Neutrophil (primary cell): ENCODE data around the gene SLC12A4.
"Not testable (repeated sequence)": the region's sequence is repeated elsewhere in the genome, so short reads cannot be mapped to it uniquely, and the experiment has no call there.

Experiments used
- H3K27ac ChIP-seq: fragments of 200-600 bp; sonication (generic); 2 replicates; pipeline ENCODE4 v1.5.1; 2016; ENCODE audit warnings: mild to moderate bottlenecking, moderate library complexity
- H3K27me3 ChIP-seq: fragments of 200-600 bp; sonication (generic); 2 replicates; pipeline ENCODE4 v1.6.0; 2016; ENCODE audit warnings: mild to moderate bottlenecking
- H3K36me3 ChIP-seq: fragments of 200-600 bp; sonication (generic); 2 replicates; pipeline ENCODE4 v1.5.1; 2017
- H3K4me1 ChIP-seq, 2 experiments: fragments of 200-600 bp in 1 of 2; sonication (generic) in 1 of 2; 1 replicate in 1 of 2; 2 replicates in 1 of 2; pipeline versions ENCODE4 v1.5.1 to v1.6.1; 2013 to 2016; ENCODE audit warnings: low read depth in 1 of 2, low read length in 1 of 2, mild to moderate bottlenecking in 1 of 2, moderate library complexity in 1 of 2; ENCODE audit not compliant: control insufficient read depth in 1 of 2, insufficient read depth in 1 of 2
- H3K4me3 ChIP-seq, 2 experiments: fragments of 200-600 bp in 1 of 2; sonication (generic) in 1 of 2; 1 replicate in 1 of 2; 2 replicates in 1 of 2; pipeline ENCODE4 v1.5.1; 2013 to 2016; ENCODE audit warnings: low read depth in 1 of 2, low read length in 1 of 2, mild to moderate bottlenecking in 1 of 2, moderate library complexity in 1 of 2
- H3K9me3 ChIP-seq: fragments of 200-600 bp; sonication (generic); 2 replicates; pipeline ENCODE4 v1.5.1; 2016
- TF ChIP-seq, protein P1 (sequence below): fragments of 200-600 bp; sonication (generic); IDR thresholded peaks from 2 replicates; pipeline ENCODE4 v1.5.1; 2016; ENCODE audit warnings: antibody characterized with exemption

Gene SLC12A4

DNA sequence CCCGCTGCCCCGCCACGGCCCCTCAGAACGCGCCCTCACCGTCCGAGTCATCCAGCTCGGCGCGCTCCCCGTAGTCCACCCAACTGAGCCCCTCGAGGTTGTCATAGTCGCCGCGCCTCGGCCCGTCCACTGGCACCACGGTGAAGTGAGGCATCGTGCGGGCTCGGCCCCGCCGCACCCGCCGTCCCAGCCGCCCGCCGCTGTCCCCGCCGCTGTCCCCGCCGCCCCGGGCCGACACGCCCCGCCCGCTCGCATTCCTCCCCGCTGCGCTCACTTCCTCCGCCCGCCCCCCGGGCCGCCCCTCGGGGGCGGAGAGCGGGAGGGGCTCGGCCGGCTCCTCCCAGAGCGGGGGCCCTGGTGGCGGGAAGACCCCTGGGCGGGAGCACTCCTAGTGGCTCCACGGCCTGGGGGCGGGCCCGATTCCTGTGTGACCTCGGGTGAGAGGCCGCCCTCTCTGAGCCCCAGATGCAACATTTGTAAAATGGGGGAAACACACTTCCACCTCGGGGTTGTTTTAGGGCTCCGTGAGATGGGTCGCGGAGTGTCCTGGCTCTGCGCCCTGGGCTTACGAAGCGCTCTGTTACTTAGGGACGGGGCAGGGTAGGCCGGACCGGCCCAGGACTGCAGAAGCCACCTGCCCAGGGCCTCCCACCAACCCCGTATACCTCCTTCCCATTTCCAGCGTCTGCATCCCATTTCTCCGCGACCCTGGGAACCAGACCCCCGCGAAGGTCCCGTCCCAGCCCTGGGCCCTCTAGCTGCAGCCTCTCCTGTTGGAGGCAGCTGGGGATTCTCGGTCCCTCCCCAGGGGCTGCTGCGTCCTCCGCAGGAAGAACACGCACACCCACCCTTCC is at the start of gene SLC12A4:
Gene SLC12A4, minus strand, starts transcription at position 238 of the 854 bp plus-strand sequence. Its CDS starts 84 bp downstream, at position 154.
- TF ChIP-seq, protein P1, sequence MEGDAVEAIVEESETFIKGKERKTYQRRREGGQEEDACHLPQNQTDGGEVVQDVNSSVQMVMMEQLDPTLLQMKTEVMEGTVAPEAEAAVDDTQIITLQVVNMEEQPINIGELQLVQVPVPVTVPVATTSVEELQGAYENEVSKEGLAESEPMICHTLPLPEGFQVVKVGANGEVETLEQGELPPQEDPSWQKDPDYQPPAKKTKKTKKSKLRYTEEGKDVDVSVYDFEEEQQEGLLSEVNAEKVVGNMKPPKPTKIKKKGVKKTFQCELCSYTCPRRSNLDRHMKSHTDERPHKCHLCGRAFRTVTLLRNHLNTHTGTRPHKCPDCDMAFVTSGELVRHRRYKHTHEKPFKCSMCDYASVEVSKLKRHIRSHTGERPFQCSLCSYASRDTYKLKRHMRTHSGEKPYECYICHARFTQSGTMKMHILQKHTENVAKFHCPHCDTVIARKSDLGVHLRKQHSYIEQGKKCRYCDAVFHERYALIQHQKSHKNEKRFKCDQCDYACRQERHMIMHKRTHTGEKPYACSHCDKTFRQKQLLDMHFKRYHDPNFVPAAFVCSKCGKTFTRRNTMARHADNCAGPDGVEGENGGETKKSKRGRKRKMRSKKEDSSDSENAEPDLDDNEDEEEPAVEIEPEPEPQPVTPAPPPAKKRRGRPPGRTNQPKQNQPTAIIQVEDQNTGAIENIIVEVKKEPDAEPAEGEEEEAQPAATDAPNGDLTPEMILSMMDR = no peak
- Histone ChIP-seq H3K27me3 (peaks cover 37% of the 10 kb centered on the region), H3K4me1 (peaks cover 20% of the 10 kb centered on the region in 2 experiments), H3K27ac (peak within 1 kb of the TSS; percentile 60), H3K4me3 (peak within 1 kb of the TSS; percentile 74 to 92), H3K9me3 (no peaks in the 10 kb centered on the region), H3K36me3 (no peaks in the 10 kb centered on the region)

DNA sequence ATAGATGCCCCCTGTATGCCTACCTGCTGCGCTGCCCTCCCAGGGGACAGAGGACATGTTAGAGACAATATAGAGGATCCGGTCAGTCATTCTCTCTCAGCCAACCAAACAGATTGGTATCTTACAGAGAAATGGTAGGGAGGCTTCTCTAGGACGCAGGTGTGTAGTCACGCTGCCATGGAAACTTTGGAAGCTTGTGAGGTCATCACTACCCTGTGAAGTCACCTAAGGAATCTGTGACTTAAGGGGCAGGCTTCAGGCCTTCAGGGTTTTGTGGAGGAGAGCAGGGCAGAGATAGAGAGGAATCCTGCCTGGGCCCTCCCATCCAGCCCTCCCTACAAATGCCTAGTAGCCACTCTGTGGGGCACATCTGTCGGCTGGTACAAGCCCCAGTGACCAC is 47.2 kb upstream of the SLC12A4 start, which contains the start of gene DPEP2NB:
Gene DPEP2NB, minus strand, starts transcription at position 231 of the 400 bp plus-strand sequence. Its CDS starts 141 bp downstream, at position 90.
- TF ChIP-seq, protein P1 = no peak
- Histone ChIP-seq H3K27ac (peak within 1 kb of the TSS; percentile 100), H3K4me1 (peaks cover 35 to 43% of the 10 kb centered on the region in 2 experiments), H3K4me3 (peak within 1 kb of the TSS in 1 of 2 experiments; percentile 51), H3K9me3 (no peaks in the 10 kb centered on the region), H3K36me3 (no peaks in the 10 kb centered on the region), H3K27me3 (no peaks in the 10 kb centered on the region)

DNA sequence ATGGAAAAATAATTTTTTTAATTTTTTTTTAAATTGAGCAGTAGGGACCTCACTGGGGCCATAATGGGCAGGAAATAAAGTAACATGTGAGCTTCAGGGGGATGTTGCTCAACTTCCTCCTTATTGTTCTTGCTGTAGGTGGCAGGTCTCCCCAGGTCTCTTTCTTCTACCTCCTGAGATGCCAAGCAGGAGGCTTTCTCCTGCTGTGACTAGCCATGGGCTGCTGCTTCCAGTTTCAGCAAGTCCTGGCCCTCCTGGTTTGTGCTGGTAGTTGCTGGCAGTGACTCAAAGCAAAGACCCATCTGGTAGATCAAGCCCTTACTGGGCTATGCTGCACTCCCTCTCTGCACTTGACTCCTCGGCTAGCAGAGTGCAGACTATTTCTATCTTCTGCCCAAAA is 45.0 kb upstream of the SLC12A4 start:
- no peaks in the 10 kb centered on the region for H3K9me3 ChIP-seq

DNA sequence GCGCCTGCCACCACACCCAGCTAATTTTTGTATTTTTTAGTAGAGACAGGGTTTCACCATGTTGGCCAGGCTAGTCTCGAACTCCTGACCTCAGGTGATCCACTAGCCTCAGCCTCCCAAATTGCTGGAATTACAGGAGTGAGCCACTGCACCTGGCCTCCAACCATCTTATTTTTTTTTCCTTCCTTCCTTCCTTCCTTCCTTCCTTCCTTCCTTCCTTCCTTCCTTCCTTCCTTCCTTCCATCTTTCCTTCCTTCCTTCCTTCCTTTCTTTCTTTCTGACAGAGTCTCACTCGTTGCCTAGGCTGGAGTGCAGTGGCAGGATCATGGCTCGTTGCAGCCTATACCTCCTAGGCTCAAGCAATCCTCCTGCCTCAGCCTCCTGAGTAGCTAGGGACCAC is 41.4 kb upstream of the SLC12A4 start:
- H3K27me3 ChIP-seq, H3K36me3 ChIP-seq, H3K4me3 ChIP-seq, H3K9me3 ChIP-seq: not testable (repeated sequence)
- Histone ChIP-seq H3K4me1 (peaks cover 84 to 92% of the 10 kb centered on the region in 2 experiments), H3K27ac (peak overlapping the region; percentile 100)

More for the DNA sequence above, 45.0 kb upstream of the SLC12A4 start:
- Histone ChIP-seq H3K4me1 (peaks cover 57 to 64% of the 10 kb centered on the region in 2 experiments), H3K27ac (peak overlapping the region; percentile 100), H3K27me3 (no peaks in the 10 kb centered on the region), H3K4me3 (peak overlapping the region; percentile 51 to 53), H3K36me3 (no peaks in the 10 kb centered on the region)
- TF ChIP-seq, protein P1 = no peak

DNA sequence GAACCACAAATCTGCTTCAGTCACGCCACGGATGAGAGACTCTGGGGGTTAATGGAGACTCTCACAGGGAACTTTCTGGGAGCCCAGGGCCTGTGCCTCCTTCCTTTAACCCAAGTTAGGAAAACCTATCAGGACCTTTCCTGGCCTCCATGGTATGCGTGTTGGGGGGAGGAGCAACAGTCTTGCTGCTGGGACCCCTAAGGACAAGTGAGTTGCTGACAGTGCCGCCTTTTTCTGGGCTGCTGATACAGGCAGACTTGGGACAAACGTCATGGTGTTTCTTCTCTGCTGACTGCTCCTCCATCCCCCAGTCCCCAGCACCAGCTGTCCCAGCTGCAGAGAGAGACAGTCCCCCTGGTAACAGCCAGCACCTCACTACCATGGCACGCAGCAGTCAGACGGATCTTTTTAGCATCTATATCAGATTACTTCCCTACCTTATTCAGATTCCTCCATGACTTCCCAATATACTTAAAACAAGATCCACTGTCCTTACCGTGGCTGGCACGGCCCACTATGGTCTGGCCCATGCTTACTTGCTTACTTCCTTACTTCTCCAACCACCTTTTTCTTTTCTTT is 40.8 kb upstream of the SLC12A4 start:
- Histone ChIP-seq H3K27ac (peak overlapping the region; percentile 100), H3K9me3 (no peaks in the 10 kb centered on the region), H3K27me3 (no peaks in the 10 kb centered on the region), H3K36me3 (no peaks in the 10 kb centered on the region), H3K4me3 (no peak overlapping the region), H3K4me1 (peaks cover 84 to 92% of the 10 kb centered on the region in 2 experiments)
- TF ChIP-seq, protein P1 = no peak
